GM23338 (cell line): ENCODE measurements around the gene HSBP1. TPM values are rescaled to one million over a fixed set of nuclear protein-coding genes. Genes with fewer than 3 reads are reported as not detected.

ENCODE experiments used
- ATAC-seq: fragments of 200-7000 bp; cut with Tn5 transposase; 3 replicates; pipeline ENCODE4 v1.9.1; 2020
- DNase-seq: peaks from one replicate; pipeline ENCODE4 v3.0.0-alpha.2; 2015; ENCODE audit warnings: low spot score
- H2AFZ ChIP-seq: fragments of 200-600 bp; sonication (generic); 2 replicates; pipeline ENCODE4 v1.8.0; 2016; ENCODE audit warnings: antibody characterized with exemption, mild to moderate bottlenecking, moderate library complexity
- H3F3A ChIP-seq: fragments of 200-600 bp; sonication (generic); replicated peaks from 2 replicates; pipeline ENCODE4 v1.8.0; 2017; ENCODE audit warnings: antibody characterized with exemption, mixed run types, low read depth
- H3K27ac ChIP-seq: fragments of 200-600 bp; sonication (generic); 2 replicates; pipeline ENCODE4 v1.6.1; 2016; ENCODE audit warnings: low read depth
- H3K27me3 ChIP-seq: fragments of 200-600 bp; sonication (generic); 2 replicates; pipeline ENCODE4 v1.8.0; 2016; ENCODE audit warnings: mild to moderate bottlenecking, mixed run types, moderate library complexity; ENCODE audit not compliant: insufficient read depth
- H3K36me3 ChIP-seq: fragments of 200-600 bp; sonication (generic); 2 replicates; pipeline ENCODE4 v1.8.0; 2016; ENCODE audit warnings: mild to moderate bottlenecking; ENCODE audit not compliant: insufficient read depth
- H3K4me1 ChIP-seq: fragments of 200-600 bp; sonication (generic); 2 replicates; pipeline ENCODE4 v1.8.0; 2016; ENCODE audit warnings: mild to moderate bottlenecking, moderate library complexity; ENCODE audit not compliant: insufficient read depth
- H3K4me2 ChIP-seq: fragments of 200-600 bp; sonication (generic); 2 replicates; pipeline ENCODE4 v1.7.1; 2017; ENCODE audit warnings: mixed run types
- H3K4me3 ChIP-seq: fragments of 200-600 bp; sonication (generic); 2 replicates; pipeline ENCODE4 v1.6.1; 2016; ENCODE audit warnings: mixed run types
- H3K79me2 ChIP-seq: fragments of 200-600 bp; sonication (generic); replicated peaks from 2 replicates; pipeline ENCODE4 v1.8.0; 2017; ENCODE audit warnings: mild to moderate bottlenecking; ENCODE audit not compliant: insufficient read depth
- H3K9me2 ChIP-seq: fragments of 200-600 bp; sonication (generic); 2 replicates; pipeline ENCODE4 v1.8.0; 2017; ENCODE audit not compliant: insufficient read depth
- H4K20me1 ChIP-seq: fragments of 200-600 bp; sonication (generic); replicated peaks from 2 replicates; pipeline ENCODE4 v1.8.0; 2017; ENCODE audit warnings: mild to moderate bottlenecking; ENCODE audit not compliant: insufficient read depth
- H3K27ac Mint-ChIP-seq: 2 replicates; pipeline ENCODE4 v1.8.0; 2020; ENCODE audit warnings: inconsistent platforms, mild to moderate bottlenecking, moderate library complexity, mixed read lengths
- H3K27me3 Mint-ChIP-seq: 3 replicates; pipeline ENCODE4 v1.8.0; 2022; ENCODE audit warnings: low read depth, mild to moderate bottlenecking, moderate library complexity, mixed read lengths, inconsistent platforms; ENCODE audit not compliant: insufficient read depth, poor library complexity
- H3K36me3 Mint-ChIP-seq: 3 replicates; pipeline ENCODE4 v1.8.0; 2021; ENCODE audit warnings: low read depth, mild to moderate bottlenecking, inconsistent platforms, moderate library complexity, mixed read lengths
- H3K4me1 Mint-ChIP-seq: 3 replicates; pipeline ENCODE4 v1.8.0; 2020; ENCODE audit warnings: mild to moderate bottlenecking, inconsistent platforms, mixed read lengths
- H3K4me3 Mint-ChIP-seq: 3 replicates; pipeline ENCODE4 v1.8.0; 2021; ENCODE audit warnings: moderate library complexity, mild to moderate bottlenecking, inconsistent platforms, mixed read lengths
- H3K9me3 Mint-ChIP-seq: 3 replicates; pipeline ENCODE4 v1.8.0; 2020; ENCODE audit warnings: moderate library complexity, mild to moderate bottlenecking, inconsistent platforms, mixed read lengths
- CREB1 ChIP-seq: fragments of 250-450 bp; sonication (Bioruptor Pico); IDR thresholded peaks from 2 replicates; pipeline ENCODE4 v1.5.0; 2020; ENCODE audit warnings: low read depth, mild to moderate bottlenecking, moderate library complexity
- EZH2 ChIP-seq: fragments of 200-600 bp; sonication (generic); IDR thresholded peaks from one replicate; pipeline ENCODE4 v1.8.0; 2017; ENCODE audit warnings: antibody characterized with exemption, mild to moderate bottlenecking, low read depth; ENCODE audit not compliant: unreplicated experiment
- EZH2phosphoT487 ChIP-seq: fragments of 200-600 bp; sonication (generic); IDR thresholded peaks from one replicate; pipeline ENCODE4 v1.8.1; 2018; ENCODE audit warnings: antibody characterized with exemption; ENCODE audit not compliant: unreplicated experiment
- JUNB ChIP-seq: IDR thresholded peaks from one replicate; pipeline ENCODE4 v1.6.1; 2016; ENCODE audit warnings: antibody characterized with exemption; ENCODE audit not compliant: unreplicated experiment
- NANOG ChIP-seq: IDR thresholded peaks from 2 replicates; pipeline ENCODE4 v1.6.1; 2016; ENCODE audit warnings: antibody characterized with exemption, borderline replicate concordance
- POLR2AphosphoS5 ChIP-seq: IDR thresholded peaks from 2 replicates; pipeline ENCODE4 v1.6.1; 2016; ENCODE audit warnings: antibody characterized with exemption, low read depth
- STAT1 ChIP-seq: IDR thresholded peaks from one replicate; pipeline ENCODE4 v1.6.1; 2016; ENCODE audit warnings: antibody characterized with exemption; ENCODE audit not compliant: unreplicated experiment
- ZNF114 ChIP-seq: fragments of 250-450 bp; sonication (Bioruptor Pico); IDR thresholded peaks from 2 replicates; pipeline ENCODE4 v1.5.0; 2020; ENCODE audit warnings: mild to moderate bottlenecking, moderate library complexity
- ZNF331 ChIP-seq: fragments of 250-450 bp; sonication (Bioruptor Pico); IDR thresholded peaks from 2 replicates; pipeline ENCODE4 v1.5.0; 2020; ENCODE audit warnings: low read depth, mild to moderate bottlenecking, moderate library complexity
- polyA plus RNA-seq: library from polyadenylated mRNA; unstranded; fragments of >200 nt; fragmentation: Nextera tagmentation; extraction: Ambion mirVana; gene quantifications from 2 replicates; pipeline ENCODE4 v1.2.1, GENCODE V29; 2016
- total RNA-seq: library from RNA; depleted of rRNA; stranded (reverse); fragments of >200 nt; shearing (Covaris generic); gene quantifications from 2 replicates; pipeline ENCODE4 v1.2.3, GENCODE V29; 2014
- TF ChIP-seq, protein P1 (sequence below): IDR thresholded peaks from one replicate; pipeline ENCODE4 v1.6.1; 2018; ENCODE audit warnings: antibody characterized with exemption; ENCODE audit not compliant: unreplicated experiment
- TF ChIP-seq, protein P2 (sequence below): IDR thresholded peaks from 2 replicates; pipeline ENCODE4 v1.6.1; 2016; ENCODE audit warnings: antibody characterized with exemption
- TF ChIP-seq, protein P3 (sequence below), 2 experiments: fragments of 200-600 bp in 1 of 2; sonication (generic) in 1 of 2; conservative IDR thresholded peaks; 2 replicates each; pipeline versions ENCODE4 v1.5.1 to v1.6.1; 2016 to 2017; ENCODE audit warnings: antibody characterized with exemption in 2 of 2, low read depth in 2 of 2, mild to moderate bottlenecking in 2 of 2, moderate library complexity in 1 of 2
- TF ChIP-seq, protein P4 (sequence below): fragments of 250-450 bp; sonication (Bioruptor Pico); IDR thresholded peaks from 2 replicates; pipeline ENCODE4 v1.5.0; 2020; ENCODE audit warnings: mild to moderate bottlenecking, moderate library complexity

The HSBP1 gene
- total and polyA plus RNA-seq, 2 experiments from 2014 or later = 71.0 to 817 TPM

DNA sequence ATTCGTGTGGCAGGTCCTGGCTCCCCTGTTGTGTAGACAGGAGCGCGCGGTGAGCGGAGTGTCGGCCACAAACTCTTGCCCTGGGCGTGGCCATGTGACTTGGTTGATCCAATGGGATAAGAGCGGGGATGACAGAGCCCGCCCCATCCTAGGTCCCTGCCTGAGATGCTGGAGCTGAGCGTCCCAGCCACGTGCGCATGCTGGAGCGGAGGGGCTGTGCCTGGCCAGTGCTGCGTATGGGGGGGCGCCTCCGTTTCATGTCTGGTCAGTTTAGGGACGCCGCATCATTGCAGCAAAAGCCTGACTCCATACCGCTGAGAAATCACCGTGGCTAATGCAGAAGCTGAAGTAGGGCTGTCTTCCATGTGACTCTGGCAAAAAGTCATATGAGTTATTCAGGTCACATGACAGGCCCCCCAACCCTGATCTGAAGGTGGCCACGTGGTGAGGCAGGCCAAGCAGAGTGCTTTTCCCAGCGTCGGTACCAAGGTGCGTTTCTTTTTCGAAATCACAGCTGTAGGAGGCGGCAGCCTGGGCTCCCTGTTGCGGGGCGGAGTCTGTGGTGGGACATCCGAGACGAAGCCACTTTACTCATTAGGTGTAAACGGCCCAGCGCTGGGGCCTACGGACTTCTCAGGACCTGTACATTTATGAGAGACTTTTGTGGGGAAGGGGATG, 22.5 kb downstream of the HSBP1 start:
- Histone ChIP-seq H2AFZ (no peak overlapping the region), H3K4me1 (peaks cover 20% of the 10 kb centered on the region; the same call in 1 of the 2 replicates), H3K36me3 (no peaks in the 10 kb centered on the region), H3K4me2 (0 out of 2 replicates have a peak overlapping the region, but pooled peaks have one; percentile 49), H3K4me3 (no peak overlapping the region), H3K27ac (no peak overlapping the region; the same call in 1 of the 2 replicates), H3K9me2 (no peaks in the 10 kb centered on the region), H3K27me3 (no peaks in the 10 kb centered on the region), H3K79me2 (no peaks in the 10 kb centered on the region), H3F3A (no peaks in the 10 kb centered on the region), H4K20me1 (no peaks in the 10 kb centered on the region)
- H3K36me3 Mint-ChIP-seq = peaks cover 12% of the 10 kb centered on the region
- H3K4me3 Mint-ChIP-seq = no peak overlapping the region
- DNase-seq (peak; percentile 43), ATAC-seq (peak; percentile 14; the same call in 2 of the 3 replicates)
- peaks cover 4% of the 10 kb centered on the region for H3K27me3 Mint-ChIP-seq
- TF ChIP-seq STAT1 = no peak
- TF ChIP-seq, protein P1, sequence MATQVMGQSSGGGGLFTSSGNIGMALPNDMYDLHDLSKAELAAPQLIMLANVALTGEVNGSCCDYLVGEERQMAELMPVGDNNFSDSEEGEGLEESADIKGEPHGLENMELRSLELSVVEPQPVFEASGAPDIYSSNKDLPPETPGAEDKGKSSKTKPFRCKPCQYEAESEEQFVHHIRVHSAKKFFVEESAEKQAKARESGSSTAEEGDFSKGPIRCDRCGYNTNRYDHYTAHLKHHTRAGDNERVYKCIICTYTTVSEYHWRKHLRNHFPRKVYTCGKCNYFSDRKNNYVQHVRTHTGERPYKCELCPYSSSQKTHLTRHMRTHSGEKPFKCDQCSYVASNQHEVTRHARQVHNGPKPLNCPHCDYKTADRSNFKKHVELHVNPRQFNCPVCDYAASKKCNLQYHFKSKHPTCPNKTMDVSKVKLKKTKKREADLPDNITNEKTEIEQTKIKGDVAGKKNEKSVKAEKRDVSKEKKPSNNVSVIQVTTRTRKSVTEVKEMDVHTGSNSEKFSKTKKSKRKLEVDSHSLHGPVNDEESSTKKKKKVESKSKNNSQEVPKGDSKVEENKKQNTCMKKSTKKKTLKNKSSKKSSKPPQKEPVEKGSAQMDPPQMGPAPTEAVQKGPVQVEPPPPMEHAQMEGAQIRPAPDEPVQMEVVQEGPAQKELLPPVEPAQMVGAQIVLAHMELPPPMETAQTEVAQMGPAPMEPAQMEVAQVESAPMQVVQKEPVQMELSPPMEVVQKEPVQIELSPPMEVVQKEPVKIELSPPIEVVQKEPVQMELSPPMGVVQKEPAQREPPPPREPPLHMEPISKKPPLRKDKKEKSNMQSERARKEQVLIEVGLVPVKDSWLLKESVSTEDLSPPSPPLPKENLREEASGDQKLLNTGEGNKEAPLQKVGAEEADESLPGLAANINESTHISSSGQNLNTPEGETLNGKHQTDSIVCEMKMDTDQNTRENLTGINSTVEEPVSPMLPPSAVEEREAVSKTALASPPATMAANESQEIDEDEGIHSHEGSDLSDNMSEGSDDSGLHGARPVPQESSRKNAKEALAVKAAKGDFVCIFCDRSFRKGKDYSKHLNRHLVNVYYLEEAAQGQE = no peak
- no peak for TF ChIP-seq JUNB
- TF ChIP-seq, protein P2, sequence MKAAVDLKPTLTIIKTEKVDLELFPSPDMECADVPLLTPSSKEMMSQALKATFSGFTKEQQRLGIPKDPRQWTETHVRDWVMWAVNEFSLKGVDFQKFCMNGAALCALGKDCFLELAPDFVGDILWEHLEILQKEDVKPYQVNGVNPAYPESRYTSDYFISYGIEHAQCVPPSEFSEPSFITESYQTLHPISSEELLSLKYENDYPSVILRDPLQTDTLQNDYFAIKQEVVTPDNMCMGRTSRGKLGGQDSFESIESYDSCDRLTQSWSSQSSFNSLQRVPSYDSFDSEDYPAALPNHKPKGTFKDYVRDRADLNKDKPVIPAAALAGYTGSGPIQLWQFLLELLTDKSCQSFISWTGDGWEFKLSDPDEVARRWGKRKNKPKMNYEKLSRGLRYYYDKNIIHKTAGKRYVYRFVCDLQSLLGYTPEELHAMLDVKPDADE = no peak
- TF ChIP-seq, protein P3, sequence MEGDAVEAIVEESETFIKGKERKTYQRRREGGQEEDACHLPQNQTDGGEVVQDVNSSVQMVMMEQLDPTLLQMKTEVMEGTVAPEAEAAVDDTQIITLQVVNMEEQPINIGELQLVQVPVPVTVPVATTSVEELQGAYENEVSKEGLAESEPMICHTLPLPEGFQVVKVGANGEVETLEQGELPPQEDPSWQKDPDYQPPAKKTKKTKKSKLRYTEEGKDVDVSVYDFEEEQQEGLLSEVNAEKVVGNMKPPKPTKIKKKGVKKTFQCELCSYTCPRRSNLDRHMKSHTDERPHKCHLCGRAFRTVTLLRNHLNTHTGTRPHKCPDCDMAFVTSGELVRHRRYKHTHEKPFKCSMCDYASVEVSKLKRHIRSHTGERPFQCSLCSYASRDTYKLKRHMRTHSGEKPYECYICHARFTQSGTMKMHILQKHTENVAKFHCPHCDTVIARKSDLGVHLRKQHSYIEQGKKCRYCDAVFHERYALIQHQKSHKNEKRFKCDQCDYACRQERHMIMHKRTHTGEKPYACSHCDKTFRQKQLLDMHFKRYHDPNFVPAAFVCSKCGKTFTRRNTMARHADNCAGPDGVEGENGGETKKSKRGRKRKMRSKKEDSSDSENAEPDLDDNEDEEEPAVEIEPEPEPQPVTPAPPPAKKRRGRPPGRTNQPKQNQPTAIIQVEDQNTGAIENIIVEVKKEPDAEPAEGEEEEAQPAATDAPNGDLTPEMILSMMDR (conservative IDR thresholded peaks at IDR 0.05; ENCODE audit: low read depth in 2 of 2) = no peak
- TF ChIP-seq, protein P4, sequence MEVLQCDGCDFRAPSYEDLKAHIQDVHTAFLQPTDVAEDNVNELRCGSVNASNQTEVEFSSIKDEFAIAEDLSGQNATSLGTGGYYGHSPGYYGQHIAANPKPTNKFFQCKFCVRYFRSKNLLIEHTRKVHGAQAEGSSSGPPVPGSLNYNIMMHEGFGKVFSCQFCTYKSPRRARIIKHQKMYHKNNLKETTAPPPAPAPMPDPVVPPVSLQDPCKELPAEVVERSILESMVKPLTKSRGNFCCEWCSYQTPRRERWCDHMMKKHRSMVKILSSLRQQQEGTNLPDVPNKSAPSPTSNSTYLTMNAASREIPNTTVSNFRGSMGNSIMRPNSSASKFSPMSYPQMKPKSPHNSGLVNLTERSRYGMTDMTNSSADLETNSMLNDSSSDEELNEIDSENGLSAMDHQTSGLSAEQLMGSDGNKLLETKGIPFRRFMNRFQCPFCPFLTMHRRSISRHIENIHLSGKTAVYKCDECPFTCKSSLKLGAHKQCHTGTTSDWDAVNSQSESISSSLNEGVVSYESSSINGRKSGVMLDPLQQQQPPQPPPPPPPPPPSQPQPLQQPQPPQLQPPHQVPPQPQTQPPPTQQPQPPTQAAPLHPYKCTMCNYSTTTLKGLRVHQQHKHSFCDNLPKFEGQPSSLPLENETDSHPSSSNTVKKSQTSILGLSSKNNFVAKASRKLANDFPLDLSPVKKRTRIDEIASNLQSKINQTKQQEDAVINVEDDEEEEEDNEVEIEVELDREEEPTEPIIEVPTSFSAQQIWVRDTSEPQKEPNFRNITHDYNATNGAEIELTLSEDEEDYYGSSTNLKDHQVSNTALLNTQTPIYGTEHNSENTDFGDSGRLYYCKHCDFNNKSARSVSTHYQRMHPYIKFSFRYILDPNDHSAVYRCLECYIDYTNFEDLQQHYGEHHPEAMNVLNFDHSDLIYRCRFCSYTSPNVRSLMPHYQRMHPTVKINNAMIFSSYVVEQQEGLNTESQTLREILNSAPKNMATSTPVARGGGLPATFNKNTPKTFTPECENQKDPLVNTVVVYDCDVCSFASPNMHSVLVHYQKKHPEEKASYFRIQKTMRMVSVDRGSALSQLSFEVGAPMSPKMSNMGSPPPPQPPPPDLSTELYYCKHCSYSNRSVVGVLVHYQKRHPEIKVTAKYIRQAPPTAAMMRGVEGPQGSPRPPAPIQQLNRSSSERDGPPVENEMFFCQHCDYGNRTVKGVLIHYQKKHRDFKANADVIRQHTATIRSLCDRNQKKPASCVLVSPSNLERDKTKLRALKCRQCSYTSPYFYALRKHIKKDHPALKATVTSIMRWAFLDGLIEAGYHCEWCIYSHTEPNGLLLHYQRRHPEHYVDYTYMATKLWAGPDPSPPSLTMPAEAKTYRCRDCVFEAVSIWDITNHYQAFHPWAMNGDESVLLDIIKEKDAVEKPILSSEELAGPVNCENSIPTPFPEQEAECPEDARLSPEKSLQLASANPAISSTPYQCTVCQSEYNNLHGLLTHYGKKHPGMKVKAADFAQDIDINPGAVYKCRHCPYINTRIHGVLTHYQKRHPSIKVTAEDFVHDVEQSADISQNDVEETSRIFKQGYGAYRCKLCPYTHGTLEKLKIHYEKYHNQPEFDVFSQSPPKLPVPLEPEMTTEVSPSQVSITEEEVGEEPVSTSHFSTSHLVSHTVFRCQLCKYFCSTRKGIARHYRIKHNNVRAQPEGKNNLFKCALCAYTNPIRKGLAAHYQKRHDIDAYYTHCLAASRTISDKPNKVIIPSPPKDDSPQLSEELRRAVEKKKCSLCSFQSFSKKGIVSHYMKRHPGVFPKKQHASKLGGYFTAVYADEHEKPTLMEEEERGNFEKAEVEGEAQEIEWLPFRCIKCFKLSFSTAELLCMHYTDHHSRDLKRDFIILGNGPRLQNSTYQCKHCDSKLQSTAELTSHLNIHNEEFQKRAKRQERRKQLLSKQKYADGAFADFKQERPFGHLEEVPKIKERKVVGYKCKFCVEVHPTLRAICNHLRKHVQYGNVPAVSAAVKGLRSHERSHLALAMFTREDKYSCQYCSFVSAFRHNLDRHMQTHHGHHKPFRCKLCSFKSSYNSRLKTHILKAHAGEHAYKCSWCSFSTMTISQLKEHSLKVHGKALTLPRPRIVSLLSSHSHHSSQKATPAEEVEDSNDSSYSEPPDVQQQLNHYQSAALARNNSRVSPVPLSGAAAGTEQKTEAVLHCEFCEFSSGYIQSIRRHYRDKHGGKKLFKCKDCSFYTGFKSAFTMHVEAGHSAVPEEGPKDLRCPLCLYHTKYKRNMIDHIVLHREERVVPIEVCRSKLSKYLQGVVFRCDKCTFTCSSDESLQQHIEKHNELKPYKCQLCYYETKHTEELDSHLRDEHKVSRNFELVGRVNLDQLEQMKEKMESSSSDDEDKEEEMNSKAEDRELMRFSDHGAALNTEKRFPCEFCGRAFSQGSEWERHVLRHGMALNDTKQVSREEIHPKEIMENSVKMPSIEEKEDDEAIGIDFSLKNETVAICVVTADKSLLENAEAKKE = no peak
- no peak for TF ChIP-seq POLR2AphosphoS5
- TF ChIP-seq ZNF114 (CRISPR knock-in tag) = no peak
- no peak for TF ChIP-seq NANOG
- no peak for TF ChIP-seq EZH2
- TF ChIP-seq ZNF331 (CRISPR knock-in tag) = no peak
- no peak for TF ChIP-seq EZH2phosphoT487
- no peak for TF ChIP-seq CREB1
- H3K27ac Mint-ChIP-seq = no peak overlapping the region
- H3K4me1 Mint-ChIP-seq = peaks cover 33% of the 10 kb centered on the region
- peaks cover 25% of the 10 kb centered on the region for H3K9me3 Mint-ChIP-seq
